22Rv1 (cell line): ENCODE results near the gene HSD11B1L.

Experiments used
- CTCF ChIP-seq: fragments of 450-650 bp; IDR thresholded peaks from 2 replicates; pipeline ENCODE4 v1.5.1; 2017; ENCODE audit warnings: mild to moderate bottlenecking
- ZFX ChIP-seq: fragments of 450-650 bp; IDR thresholded peaks from 2 replicates; pipeline ENCODE4 v1.6.1; 2017; ENCODE audit warnings: antibody characterized with exemption, borderline replicate concordance

- no peak for TF ChIP-seq CTCF
- TF ChIP-seq ZFX, result no peak
Measured at GRCh38 chr19:5672708-5673459, 7.9 kb upstream of the HSD11B1L start.
